ENCODE results near the gene DGKA.

DGKA gene

DNA sequence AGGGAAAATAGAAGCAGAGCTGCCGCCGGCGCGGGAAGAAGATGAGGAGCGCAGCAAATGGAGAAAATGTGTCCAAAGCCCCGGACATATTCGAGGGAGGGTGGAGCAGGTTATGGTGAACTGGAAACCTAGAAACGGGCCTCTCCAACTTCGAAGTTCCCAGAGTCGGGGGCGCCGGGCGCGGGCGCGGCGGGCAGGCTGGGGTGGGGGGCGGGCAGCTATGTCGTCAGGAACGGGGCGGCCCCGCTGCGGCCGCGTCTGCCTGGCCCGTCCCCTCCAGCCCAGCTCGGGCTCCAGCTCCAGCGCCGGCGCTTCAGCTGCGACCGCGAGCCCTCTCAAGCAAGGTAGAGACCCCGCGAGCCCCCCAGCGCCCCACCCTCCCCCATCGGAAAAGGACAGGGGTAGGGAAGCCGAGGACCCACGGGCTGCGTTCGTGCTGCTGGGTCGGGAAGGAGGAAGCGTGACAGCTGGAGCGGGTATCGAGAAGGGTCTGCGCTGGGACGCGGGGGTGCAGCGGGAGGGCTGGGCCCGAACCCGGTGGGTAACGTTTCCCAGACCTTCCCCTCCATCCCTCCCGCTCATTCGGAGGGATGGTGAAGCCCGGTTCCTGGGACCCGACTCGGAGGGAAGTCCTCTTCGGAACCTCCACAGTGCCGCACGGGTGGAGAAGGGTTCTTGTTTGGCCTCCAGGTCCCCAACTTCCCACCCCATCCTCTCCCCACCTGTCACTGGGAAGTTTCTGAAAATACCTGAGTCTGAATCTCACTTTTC is 1.0 kb downstream of the DGKA start:
- peak; percentile 38 for DNase-seq

- no peak for DNase-seq
Observed at GRCh38 chr12:55932551-55932910, 1.6 kb downstream of the DGKA start.

DNA sequence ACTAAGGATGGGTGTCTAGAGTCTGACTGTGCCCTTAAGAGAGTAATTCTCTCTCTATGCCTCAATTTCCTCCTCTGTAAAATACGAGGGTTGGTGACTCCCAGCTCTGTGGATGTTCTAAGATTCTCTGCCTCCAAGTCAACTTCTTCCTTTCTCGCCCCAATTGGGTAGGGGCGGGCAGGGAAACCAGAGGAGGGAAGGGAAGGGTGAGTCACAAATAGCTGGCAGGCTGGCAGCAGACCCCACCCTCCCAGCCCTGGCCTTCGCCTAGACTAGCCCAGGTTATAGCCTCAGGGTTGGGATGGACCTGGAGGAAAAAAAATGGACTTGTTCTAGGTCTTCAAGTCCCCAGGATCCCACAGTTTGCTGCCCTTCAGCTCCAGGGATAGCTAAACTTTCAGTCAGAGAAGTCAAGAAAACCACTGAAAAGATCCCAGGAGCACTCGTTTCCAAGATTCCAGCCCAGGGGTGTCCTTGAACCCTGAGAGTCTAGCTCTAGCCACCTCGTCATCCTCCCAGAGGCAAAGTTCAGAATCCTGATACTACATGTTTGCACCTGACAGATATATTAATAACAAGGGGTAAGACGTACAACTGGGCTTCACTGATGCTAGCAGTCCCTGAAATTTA is 2.3 kb downstream of the DGKA start:
- DNase-seq: no peak

DNA sequence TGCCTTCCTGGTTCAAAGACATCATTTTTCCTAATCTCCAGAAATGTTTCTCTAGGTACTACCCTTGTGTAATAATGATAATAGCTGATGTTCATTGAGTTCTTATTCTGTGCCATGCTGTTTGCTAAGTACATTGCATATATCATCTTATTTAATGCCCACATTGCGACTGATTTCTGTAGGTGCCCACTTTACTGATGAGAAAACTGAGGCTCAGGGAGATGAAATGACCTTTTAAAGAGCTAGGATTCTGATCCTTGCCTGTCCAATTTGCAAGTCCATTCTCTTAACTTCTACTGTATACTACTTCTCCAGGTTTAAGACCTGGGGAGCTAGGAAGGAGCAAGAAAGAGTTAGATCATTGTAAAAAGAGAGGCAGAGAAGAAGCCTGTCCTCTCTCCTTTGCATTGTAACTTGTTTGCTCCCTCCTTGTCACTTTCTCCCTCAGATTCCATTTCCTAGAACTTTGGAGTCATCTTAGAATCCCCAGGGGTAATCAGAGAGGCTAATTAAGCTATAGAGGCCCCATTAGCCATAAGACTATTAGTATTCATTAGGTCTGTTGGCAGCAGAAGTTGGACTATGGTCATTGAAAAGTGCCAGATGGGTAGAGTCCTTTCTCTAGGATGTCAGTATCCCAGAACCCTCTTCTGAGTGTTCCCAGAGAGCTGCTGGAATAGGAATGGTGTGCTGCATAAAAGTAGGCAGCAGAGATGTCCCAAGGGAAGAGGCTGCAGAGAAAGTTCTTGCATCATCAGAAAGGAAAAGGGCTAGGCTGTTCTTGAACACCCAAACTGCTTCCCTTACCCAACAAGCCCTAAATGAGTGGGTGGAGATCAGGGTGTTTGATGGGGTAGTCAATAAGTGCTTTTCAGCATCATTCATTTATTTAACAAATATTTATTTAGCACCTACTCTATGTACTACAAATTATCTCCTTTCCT is 3.1 kb downstream of the DGKA start:
- no peak for DNase-seq

GRCh38 chr12:55934773-55935172 is 3.8 kb downstream of the DGKA start:
- no peak for DNase-seq

DNA sequence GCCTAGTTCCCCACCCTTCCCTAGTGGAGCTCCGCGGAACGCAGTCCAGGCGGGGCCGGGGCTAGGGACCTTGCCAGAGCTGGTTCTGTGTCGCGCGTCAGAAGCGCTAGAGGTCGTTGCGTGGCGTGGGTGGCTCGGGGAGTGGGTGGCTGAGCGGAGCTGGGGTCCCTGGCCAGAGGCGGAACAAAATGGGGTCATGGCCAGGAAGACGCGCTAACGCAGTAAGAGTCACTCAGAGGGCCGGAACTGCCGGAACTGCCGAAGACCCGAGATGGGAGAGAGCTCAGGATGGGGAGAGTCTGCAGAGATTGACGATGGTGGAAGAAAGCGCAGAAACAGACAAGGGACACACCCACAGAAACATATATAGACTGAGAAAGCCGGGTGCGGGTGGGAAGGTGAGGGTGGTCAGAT is 4.8 kb downstream of the DGKA start:
- DNase-seq: no peak

- DNase-seq: no peak
Observed at GRCh38 chr12:55937981-55938380, 7.0 kb downstream of the DGKA start.

GRCh38 chr12:55938826-55939501 is 8.0 kb downstream of the DGKA start:
- no peak for DNase-seq

DNA sequence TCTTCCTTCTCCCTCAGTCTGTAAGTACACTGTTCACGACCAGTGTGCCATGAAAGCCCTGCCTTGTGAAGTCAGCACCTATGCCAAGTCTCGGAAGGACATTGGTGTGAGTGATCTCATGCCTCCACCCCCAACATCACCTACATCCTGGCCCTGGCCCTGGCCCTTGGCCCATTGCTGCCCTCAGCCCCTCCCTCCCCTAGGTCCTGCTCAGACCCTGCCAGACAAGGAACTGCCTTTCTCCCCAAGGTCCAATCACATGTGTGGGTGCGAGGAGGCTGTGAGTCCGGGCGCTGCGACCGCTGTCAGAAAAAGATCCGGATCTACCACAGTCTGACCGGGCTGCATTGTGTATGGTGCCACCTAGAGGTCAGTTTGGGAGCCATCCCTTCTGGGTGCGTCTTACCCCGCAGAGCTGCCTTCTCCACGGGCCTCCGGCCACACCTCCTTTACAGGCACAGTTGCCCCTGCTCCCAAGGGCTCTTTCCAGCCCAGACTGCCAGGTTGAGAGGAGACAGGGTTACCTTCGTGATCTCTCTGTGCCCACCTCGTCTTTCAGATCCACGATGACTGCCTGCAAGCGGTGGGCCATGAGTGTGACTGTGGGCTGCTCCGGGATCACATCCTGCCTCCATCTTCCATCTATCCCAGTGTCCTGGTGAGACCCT is 9.2 kb downstream of the DGKA start:
- peak; percentile 88 for DNase-seq

GRCh38 chr12:55942055-55942454 is 11.1 kb downstream of the DGKA start:
- no peak for DNase-seq

- no peak for DNase-seq
Observed at GRCh38 chr12:55942577-55943136, 11.7 kb downstream of the DGKA start.

DNA sequence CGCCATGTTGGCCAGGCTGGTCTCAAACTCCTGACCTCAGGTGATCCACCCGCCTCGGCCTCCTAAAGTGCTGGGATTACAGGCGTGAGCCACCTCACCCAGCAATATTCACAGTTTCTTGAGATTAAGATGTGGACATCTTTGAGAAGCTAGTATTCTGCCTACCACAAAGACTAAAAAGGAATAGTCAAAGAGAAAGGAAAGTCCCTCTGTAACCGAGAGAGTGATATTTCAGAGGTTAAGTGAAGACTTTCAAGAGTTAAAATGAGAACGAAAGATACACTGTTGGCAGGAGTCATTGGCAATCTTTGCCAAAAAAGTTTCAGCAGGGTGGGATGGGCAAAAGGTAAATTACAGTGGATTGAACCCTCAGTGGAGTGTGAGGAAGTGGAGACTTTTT is 15.6 kb downstream of the DGKA start:
- DNase-seq: no peak

- no peak for DNase-seq
Observed at GRCh38 chr12:55955344-55955743, 24.4 kb downstream of the DGKA start.

GRCh38 chr12:55955800-55956508 is 25.0 kb downstream of the DGKA start:
- no peak for DNase-seq

- DNase-seq: no peak
Observed at GRCh38 chr12:55957106-55957859, 26.3 kb downstream of the DGKA start.

DNA sequence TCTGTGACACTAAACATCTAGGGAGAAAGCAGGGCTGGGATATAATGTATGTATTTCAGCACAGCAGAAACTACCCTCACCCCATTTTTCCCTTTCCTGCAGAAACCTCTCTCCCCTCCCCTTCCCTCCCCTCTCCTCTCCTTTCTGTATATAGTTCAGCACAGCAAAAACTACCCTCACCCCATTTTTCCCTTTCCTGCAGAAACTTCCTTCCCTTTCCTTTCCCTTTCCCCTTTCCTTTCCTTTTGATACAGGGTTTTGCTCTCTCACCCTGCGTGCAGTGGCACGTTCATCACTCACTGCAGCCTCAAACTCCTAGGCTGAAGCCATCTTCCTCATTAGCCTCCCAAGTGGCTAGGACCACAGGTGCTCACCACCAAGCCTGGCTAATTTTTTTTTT is 32.8 kb downstream of the DGKA start:
- DNase-seq: no peak

DNA sequence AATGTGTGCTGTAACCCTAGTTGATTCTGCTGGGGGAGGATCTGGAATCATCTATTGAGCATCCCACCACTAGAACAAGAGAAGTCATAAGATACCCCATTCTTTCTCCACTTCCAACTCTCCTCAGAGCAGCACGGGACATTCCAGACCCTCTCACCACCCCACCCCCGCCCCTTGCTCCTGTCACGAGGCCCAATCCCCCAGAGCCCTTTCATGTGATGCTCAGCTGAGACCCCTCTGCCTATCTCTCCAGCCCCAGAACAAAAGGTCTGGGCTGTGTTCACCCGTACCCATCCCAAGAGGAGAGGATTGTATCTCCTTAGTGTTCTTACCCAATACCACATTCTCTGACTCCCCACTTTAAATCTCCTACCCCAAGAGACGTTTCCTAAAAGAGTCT is 34.3 kb downstream of the DGKA start:
- no peak for DNase-seq

DNA sequence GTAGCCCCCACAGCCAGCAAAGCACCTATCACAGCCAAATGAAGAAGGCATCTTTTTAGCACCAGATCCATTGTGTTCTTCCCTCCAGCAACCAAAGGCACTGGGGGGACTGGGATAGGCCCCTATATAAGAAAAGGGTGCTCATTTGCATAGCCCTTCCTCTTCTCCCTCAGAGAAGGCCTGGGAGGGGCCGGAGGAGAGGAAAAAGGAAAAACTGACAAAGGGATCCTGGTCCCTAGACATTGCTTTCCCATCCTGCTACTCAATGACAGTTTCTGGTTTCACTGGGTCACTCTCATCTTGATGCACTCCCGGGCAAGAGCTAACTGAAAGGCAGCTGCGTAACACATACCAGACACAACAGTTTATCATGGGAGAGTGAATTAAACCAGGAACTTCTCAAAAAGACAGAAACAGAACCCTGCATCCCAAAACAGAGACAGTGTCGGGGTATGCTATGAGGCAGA is 35.0 kb downstream of the DGKA start, which contains the start of gene PMEL:
TSS of gene PMEL (minus strand) at position 102 of the 467 bp plus-strand sequence. CDS start at position 71, 31 bp downstream.
- DNase-seq: no peak

- DNase-seq: peak; percentile 82
Observed at GRCh38 chr12:55966408-55967281, 35.7 kb downstream of the DGKA start, which contains the start of gene CDK2. CDK2 (plus strand) TSS chr12:55966830; CDS start chr12:55967009, 179 bp downstream.

Measured in midbrain (tissue), 1 donor.